SIG-M5 (cell line): ENCODE data around the gene DDX3X.
"Not testable (repeated sequence)": the region's sequence is repeated elsewhere in the genome, so short reads cannot be mapped to it uniquely, and the experiment has no call there.

Source experiments
- DNase-seq: peaks from one replicate; lab custom pipeline; 2025; lab: John Stamatoyannopoulos, UW

Gene DDX3X

GRCh38 chrX:41333744-41334362, at the start of gene DDX3X:
DDX3X (plus strand) TSS chrX:41334162; CDS start chrX:41334253, 91 bp downstream.
- no peak for DNase-seq

GRCh38 chrX:41285928-41286327, 48.0 kb upstream of the DDX3X start:
- DNase-seq = not testable (repeated sequence)

DNA sequence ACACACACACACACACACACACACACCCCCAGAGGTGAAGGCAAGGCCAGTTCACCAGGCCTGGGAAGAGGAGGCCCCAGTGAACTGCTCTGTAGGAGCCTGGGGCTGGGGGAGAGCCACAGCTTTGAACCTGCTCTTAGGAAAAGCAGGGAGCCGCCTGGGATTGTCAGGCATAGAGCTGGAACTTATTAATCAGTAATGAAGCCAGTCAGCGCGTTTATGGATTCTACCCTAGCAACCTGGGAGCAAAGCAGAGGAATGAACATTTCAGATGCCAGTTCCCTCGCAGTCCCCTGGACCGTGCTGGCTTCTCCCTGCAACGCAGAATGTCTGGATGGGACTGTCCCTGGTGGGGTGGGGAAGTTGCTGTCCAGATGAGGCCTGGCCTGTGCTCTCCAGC, 45.3 kb upstream of the DDX3X start:
- DNase-seq = no peak

GRCh38 chrX:41289095-41289494, 44.9 kb upstream of the DDX3X start:
- DNase-seq = no peak

GRCh38 chrX:41291309-41291708, 42.7 kb upstream of the DDX3X start:
- no peak for DNase-seq

- DNase-seq = no peak
These were observed 40.7 kb upstream of the DDX3X start for GRCh38 chrX:41293269-41293668.

GRCh38 chrX:41300758-41301437, 33.1 kb upstream of the DDX3X start:
- no peak for DNase-seq

- no peak for DNase-seq
These were observed 32.5 kb upstream of the DDX3X start for GRCh38 chrX:41301438-41301824.

DNA sequence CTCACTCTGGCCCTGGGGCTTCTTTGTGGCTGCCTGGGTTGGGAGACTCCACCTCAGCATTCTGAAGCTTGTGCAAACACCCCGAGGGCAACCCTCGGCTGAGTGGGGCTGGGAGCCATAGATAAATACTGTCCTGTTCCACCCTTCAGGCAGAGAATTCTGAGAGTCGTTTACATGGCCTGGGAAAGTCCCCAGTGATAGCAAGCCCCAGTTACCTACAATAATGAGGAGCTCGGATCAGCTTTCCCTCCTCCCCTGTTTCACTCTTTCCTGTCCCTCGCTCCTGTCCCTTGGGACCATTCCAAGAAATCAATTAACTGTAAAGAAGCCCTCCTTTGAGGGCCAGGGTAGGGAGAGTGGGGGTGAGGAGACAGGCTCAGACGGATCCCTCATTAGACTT, 31.6 kb upstream of the DDX3X start:
- DNase-seq = no peak

GRCh38 chrX:41303013-41303412, 30.9 kb upstream of the DDX3X start:
- no peak for DNase-seq

DNA sequence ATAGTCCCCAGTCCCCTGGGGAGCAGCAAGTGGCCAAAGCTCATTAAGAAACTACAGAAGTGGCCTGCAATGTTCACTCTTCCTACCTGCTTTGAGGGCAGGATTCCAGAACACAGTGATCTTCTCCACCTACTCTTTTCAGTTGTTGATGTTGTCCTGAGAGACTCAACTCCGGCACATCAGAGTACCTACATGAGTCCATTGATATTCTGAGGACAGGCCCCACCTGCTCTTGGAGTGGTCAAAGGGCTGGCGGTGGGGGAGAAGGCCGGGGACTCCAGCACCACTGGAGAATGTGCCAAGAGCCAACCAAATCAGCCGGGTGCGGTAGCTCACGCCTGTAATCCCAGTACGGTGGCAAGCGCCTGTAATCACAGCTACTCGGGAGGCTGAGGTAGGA, 29.8 kb upstream of the DDX3X start:
- no peak for DNase-seq

DNA sequence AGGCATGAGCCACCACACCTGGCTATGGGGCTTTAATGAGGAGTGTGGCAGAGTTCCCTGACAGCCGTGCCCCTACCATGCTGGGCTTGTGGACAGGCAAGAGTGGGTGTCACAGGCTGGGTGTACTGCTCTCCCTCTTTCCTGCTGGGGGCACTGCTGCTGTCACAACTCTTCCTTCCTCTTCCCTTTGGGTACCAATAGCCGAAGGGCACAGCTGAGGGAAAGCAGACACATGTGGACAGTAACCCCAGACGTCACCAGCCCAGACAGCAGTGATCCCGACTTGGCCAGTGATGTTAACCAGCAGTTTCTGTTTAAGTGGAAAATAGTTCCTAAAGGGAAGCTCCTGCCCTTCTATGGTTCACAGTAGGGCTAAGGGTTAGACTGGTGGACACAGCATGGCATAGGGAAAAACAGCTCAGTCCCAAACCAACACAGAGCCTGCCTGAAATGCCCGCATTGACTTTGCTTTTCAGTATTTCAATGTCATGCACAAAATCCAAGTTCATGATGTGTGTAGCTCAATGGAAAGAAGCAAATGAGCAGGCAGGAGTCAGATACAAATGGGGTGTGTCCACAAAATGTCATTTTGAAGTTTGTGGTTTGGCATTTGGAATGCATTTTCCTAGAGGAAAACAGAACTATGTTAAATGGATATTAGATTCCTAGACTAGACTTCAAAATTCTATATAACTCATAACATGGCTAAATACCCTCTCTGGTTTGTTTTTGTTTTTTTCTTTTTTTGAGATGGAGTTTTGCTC, 24.9 kb upstream of the DDX3X start:
- no peak for DNase-seq

GRCh38 chrX:41312786-41313185, 21.2 kb upstream of the DDX3X start:
- DNase-seq = no peak

- no peak for DNase-seq
These were observed 20.5 kb upstream of the DDX3X start for GRCh38 chrX:41313419-41313818.

GRCh38 chrX:41314204-41314603, 19.8 kb upstream of the DDX3X start:
- DNase-seq = no peak

DNA sequence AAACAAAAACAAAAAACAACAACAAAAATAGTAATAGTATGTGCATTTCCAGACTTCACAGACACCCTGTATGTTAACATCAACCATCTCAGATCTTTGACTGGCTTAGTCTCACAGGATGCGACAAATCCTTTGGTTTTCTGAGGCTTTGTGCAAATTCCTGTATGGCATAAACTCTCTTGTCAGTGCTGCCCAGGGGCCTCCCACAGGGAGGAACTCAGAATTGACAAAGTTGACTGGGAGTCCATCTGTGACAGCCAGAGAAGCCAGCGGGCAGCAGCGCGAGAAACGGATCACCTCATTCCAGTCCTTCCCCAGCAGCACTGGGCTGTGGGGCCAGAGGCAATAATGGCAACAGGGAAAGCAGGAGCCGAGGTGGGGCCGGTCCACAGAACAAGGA, 19.1 kb upstream of the DDX3X start:
- DNase-seq = no peak

- DNase-seq = not testable (repeated sequence)
These were observed 17.7 kb upstream of the DDX3X start for GRCh38 chrX:41316266-41316665.

DNA sequence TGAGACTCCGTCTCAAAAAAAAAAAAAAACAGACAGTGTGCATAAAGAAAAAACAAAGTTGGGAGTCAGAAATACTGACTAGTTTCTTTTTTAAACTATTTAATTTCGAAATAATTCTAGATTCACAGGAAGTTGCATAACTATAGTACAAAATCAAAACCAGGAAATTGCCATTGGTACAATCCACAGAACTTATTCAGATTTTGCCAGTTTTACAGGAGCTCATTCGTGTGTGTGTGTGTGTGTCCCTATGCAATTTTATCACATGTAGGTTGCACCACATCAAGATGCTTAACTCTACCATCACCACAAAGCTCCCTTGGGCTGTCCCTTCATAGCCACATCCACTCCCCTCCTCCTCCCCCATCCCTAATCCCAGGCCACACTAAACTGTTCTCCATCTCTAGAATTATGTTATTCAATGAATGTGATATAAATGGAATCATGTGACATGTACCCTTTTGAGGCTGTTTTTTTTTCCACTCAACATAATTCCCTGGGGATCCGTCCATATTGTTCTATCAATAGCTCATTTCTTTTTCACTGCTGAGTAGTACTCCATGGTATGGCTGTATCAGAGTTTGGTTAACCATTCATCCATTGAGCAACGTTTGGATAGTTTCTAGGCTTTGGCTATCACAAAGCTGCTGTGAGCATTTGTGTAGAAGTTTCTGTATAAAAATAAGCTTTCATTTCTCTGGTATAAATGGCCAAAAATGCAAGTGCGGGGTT, 16.3 kb upstream of the DDX3X start:
- no peak for DNase-seq

- no peak for DNase-seq
These were observed 13.6 kb upstream of the DDX3X start for GRCh38 chrX:41320393-41320792.

DNA sequence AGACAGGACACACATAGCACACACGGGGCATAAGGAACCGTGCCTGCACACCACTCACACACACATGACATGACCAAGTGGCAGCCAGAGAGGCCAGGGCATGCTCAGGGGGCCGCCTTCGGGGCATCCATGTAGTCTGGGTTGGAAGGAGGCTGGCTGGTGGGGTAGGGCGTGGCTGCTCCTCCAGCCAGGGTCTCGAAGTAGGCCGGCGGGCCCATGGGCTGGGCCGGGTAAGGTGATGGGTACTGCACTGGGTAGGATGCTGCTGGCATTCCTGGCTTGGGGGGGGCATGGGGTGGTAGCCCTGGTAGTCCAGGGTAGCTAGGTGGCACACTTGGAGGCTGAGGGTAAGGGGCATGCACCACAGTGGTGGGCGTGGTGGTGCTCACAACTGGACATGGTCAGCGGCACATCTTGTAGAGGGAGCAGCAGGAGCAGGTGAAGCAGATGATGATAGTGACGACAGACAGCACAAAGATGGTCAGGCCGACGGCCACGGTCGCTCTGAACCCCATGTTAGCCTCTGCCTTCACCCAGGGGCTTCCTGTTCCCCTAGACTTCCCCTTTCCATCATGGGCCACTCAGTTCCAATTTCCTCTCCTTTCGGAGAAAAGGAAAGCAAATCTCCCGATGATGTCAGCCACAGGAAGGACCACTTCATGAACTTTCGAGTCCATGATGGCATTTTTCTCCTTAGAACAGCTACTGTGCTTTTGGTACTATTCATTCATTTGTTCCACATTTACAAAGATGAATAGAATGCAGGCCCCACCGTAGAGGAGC, 10.9 kb upstream of the DDX3X start:
- no peak for DNase-seq

DNA sequence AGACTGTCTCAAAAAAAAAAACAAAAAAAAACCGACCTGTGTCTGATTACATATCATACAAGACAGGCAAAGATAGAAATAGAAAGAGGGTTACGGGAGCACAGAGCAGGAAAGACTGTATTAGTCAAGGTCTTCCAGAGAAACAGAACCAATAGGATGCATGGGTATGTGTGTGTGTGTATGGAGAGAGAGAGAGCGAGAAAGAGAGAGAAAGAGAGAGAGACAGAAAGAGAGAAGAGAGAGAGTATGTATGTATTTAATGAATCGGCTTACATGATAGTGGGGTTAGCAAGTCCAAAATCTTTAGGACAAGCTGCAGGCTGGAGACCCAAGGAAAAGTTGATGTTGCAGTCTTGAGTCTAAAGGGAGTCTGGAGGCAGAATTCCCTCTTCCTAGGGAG, 7.5 kb upstream of the DDX3X start:
- no peak for DNase-seq

GRCh38 chrX:41327341-41327740, 6.6 kb upstream of the DDX3X start:
- DNase-seq = no peak
